Posterior vena cava (tissue), 2 donors: ENCODE data around the gene SEMA4D. TPM values are rescaled to one million over a fixed set of nuclear protein-coding genes. Genes with fewer than 3 reads are reported as not detected.

Source experiments
- DNase-seq: peaks from one replicate; pipeline ENCODE4 v3.0.0-alpha.2; 2020; ENCODE audit warnings: low spot score
- intact Hi-C, 2 donors: fragments of 100-400 bp; cut with DNase I; formaldehyde crosslinking; loops; one replicate each; pipeline versions ENCODE4 v1.14.1 to v1.14.2; 2022 to 2023
- long read RNA-seq, 2 donors: library from polyadenylated mRNA; unstranded; transcript quantifications; one replicate each; pipeline ENCODE4 v2.0.0, GENCODE V29; 2020 to 2021
- total RNA-seq, 2 donors: library from RNA; stranded (reverse); fragmentation: NEBNext Ultra II Directional; extraction: Animal tissue kit (Norgen Biotek cat#: 25700); gene quantifications; one replicate each; pipeline ENCODE4 v1.2.1, GENCODE V29; 2021
- donor health status: DM: yes; HTN: yes; CAD: no.
- donor health status: DM: yes; HTN: yes; CAD: no.

The SEMA4D gene
- total RNA-seq = 10 to 100 TPM; 10.0 to 14.1 TPM
- long read RNA-seq, donor 1, partial matches to known transcripts = 1 of 2 reads
- long read RNA-seq, donor 1, other reads (novel, unspliced or antisense) = 1 of 2 reads
- long read RNA-seq, donor 2, partial matches to known transcripts = 2 of 3 reads
- long read RNA-seq, donor 2, other reads (novel, unspliced or antisense) = 1 of 3 reads

GRCh38 chr9:89497978-89498851 lies at the start of gene SEMA4D:
TSS of gene SEMA4D (minus strand) at chr9:89498113. CDS start at chr9:89405456, 92,657 bp downstream.
- intact Hi-C loops = no loop called here
- peak; percentile 82 for DNase-seq

DNA sequence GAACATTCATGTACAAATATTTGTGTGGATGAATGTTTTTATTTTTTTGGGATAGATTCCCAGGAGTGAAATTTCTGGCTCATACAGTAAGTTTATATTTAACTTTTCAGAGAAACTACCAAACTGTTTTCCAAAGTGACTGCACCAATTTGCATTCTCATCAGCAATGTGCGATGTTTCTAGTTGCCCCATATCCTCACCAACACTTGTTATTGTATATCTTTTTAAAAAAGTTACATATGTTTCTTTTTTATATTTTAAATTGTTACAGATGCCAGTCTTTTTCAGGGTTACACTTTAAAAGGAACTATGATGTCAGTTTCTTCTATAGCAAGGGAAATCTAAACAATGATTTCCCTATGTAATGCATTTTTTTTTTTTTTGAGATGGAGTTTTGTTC lies 49.1 kb upstream of the SEMA4D start:
- intact Hi-C loops = no loop called here
- no peak for DNase-seq

DNA sequence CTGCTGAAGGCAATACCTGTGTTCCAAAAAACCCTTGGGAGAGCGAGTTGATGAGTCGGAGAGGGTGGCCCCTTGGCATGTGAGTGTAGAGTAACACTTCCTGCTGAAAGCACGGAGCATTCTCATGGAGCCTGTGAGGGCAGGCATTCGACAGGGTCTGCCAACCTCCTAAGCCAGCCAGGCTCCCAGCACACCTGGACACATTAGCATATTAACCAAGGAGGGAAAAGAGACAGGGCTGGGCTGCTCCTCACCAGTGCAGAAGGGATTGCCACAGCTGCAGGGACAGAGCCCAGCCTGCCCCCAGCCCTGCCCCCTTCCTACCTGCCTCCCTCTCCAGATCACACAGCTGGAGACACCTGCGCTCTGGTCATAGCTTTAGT lies 46.4 kb upstream of the SEMA4D start:
- intact Hi-C loops = no loop called here
- no peak for DNase-seq

DNA sequence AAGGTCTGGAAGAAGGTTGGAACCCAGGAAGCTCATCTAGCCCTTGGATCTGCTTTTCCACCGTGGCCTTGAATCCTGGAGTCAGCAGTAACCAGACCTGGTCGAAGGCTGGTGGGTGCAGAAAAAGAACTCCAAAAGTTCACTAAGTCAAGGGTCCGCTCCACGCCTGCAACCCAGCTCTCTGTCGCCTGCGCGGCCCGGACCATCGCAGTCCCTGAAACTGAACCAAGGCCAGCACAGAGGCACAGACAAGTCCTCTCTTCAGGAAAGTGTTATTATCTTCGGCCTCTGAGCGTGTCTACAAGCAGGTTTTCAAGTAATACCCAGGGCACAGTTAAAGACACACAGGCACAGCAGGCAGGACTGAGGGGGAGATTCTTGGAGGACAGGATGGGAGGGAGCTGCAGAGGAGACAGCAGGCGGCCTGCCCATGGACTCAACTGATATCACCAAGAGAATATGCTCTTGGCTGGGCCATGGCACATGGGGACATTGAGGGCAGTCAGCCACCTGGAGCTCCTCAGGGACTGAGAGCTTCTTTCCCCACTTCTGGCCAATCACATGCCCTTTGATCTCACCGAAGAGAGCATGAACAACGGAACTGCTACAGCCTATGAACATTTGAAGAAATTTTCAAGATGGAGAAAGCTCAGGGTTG lies 45.8 kb upstream of the SEMA4D start:
- intact Hi-C loops = no loop called here
- DNase-seq = no peak

- DNase-seq = no peak
- intact Hi-C loops = no loop called here
These were observed 45.2 kb upstream of the SEMA4D start for GRCh38 chr9:89543111-89543510.

DNA sequence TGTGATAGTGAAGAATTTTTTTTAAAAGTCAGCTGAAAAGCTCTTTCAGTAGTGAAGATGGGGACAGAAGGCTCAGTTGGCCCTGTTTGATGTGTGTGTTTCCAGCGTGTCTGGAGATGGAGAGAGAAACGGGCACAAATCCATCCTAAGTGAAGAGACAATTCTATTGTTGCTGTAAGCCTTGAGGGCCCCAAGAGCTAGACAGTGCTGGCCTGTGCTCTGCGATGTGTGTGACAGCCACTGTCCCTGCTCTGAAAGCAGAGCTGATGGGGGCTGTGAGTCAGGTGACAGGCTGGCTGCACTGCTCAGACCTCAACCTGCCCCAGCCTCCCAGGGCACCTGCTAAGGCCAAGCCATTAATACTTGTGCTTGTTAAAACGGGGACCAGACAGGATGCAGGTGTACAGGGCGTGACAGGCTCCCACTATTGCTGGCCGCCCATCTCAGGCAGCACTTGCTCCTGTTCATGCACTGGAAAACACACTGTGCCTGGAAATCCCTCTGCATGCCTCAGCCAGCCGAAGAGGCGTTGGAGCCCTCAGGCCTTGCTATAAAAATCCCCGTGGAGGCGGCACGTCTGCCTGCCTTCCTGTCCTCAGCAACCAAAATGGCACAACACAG lies 44.6 kb upstream of the SEMA4D start:
- DNase-seq = no peak
- intact Hi-C loops = no loop called here

DNA sequence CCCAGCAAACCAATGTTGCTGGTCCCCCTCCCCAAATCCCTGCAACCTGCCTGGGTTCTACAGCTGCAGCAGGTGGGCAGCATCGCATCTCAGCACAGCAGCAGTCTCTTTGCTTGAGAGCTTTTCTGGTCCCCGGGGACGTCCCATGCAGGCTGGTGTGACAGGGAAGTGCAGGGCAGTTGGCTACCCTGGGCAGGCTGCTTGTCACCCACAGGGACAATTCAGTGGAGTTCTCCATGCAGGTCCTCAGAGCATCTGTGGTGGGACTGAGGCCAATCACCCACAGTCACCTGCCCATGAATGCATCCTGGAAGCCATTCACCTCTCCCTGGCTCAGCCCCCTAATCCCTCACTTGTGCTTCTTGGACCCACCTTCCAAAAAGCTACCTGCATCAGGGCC lies 43.9 kb upstream of the SEMA4D start:
- intact Hi-C loops = no loop called here
- DNase-seq = no peak

DNA sequence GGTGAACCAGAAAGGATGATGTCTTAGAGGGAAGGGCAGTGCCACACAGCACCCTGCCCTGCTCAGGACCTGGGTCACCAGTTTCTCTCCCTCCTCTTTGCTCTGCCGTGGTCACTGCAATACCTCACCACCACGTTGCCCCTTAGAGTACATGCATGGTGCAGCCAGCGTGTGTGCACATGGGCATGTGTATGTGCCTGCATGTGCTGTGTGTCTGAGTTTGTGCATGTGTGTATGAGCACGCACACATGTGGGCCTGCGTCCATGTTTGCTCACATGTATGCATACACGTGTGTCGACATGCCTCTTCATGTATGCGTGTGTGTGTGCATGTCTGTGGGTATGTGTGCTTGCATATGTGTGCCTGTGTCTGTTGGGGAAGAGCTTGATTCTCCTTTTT lies 41.5 kb upstream of the SEMA4D start:
- DNase-seq = no peak
- intact Hi-C loops = no loop called here

DNA sequence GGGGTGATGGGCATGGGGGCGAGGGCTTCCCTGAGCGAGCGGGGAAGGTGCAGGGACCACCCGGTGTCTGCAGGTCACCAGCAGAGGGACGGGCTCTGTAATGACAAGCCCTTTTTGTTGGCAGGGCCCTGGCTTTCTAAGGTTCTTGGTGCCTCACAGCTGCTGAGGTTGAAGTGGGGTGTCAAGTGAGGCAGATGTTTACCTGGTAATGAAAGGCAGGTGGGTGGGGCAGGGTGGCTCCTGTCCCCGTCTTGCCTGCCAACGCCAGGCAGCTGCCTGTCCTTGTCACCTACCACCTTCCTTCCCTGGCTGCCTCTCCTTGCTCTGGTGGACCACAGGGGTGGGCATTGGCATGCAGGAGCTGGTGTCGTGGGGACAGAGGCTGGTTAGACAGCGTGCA lies 41.0 kb upstream of the SEMA4D start:
- intact Hi-C loops = no loop called here

GRCh38 chr9:89537166-89537565 lies 39.3 kb upstream of the SEMA4D start:
- DNase-seq = no peak
- intact Hi-C loops = no loop called here

More for the DNA sequence above, 41.0 kb upstream of the SEMA4D start:
- no peak for DNase-seq

DNA sequence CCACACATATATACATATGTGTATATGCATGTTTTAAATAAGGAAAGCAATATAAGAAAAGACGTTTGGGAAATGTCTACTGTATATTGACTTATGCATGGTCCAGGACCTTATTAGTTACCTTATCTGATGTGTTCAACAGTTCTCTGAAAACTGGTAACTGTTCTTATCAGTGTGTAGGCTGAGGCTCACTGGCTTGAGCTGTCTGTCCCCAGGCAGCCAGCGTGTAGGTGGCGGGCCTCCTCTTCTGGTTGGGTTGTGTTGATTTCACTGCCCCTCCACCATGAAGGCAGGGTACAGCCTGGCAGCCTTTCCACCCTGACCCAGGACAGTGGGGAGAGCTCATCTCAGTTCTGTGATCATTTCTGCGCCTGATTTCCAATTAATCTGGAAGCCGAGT lies 38.7 kb upstream of the SEMA4D start:
- intact Hi-C loops = no loop called here
- no peak for DNase-seq

GRCh38 chr9:89536145-89536574 lies 38.2 kb upstream of the SEMA4D start:
- no peak for DNase-seq
- intact Hi-C loops = no loop called here

DNA sequence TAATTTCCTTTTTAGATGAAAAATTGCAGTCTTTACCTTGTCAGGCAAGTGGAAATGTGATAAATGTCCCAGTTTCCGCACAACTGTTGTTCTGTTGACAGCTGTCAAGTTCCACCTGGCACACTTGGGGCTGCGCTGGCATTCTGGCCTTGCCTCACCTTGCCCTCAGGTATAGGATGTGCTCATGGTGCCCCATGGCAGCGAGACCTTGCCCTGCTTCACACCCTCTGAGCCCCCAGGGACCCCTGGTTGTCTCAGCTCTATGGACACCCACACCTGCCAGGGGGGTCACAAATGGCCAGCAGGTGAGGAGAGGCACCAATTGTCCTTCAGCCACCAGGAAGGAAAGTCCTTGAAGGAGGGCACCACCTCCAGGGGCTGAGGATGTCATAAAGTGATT lies 37.5 kb upstream of the SEMA4D start:
- no peak for DNase-seq
- intact Hi-C loops = no loop called here

- no peak for DNase-seq
- intact Hi-C loops = no loop called here
These were observed 36.8 kb upstream of the SEMA4D start for GRCh38 chr9:89534515-89535287.

- intact Hi-C loops = no loop called here
- no peak for DNase-seq
These were observed 35.6 kb upstream of the SEMA4D start for GRCh38 chr9:89533411-89534095.

- intact Hi-C loops = no loop called here
- DNase-seq = no peak
These were observed 35.0 kb upstream of the SEMA4D start for GRCh38 chr9:89532944-89533343.

DNA sequence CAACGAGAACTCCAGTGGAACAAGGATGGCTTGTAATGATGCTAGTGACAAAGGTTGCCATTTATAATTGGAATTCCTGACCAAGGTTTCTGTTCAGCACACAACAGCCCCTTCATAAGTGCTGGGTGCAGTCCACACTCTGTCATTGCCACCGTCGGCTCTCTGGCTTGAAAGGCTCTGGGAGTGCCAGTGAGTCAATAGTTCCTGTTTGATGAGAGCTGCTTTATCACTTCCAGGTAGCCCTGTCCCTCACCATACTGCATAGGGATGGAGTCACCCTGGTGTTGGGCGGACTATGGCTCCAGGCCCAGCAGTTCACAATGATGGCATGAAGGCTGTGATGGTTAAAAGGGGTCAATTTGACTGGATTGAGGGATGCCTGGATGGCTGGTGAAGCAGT lies 34.6 kb upstream of the SEMA4D start:
- intact Hi-C loops = no loop called here
- DNase-seq = no peak

GRCh38 chr9:89531766-89532165 lies 33.9 kb upstream of the SEMA4D start:
- intact Hi-C loops = no loop called here
- no peak for DNase-seq

GRCh38 chr9:89530726-89531125 lies 32.8 kb upstream of the SEMA4D start:
- intact Hi-C loops = no loop called here
- DNase-seq = no peak
